ENCODE results near the gene NFASC. TPM values are rescaled to one million over a fixed set of nuclear protein-coding genes. Genes with fewer than 3 reads are reported as not detected.

NFASC gene
- total and polyA plus RNA-seq, 2 donors = 9.5 to 21.8 TPM

- no peak for DNase-seq (ENCODE audit: extremely low spot score)
- H3K36me3 ChIP-seq (ENCODE audit: insufficient read depth) = no peaks in the 10 kb centered on the region
- H3K4me3 ChIP-seq (ENCODE audit: low read depth, low read length) = no peak overlapping the region
- H3K27ac ChIP-seq (ENCODE audit: low read depth) = no peak overlapping the region
- H3K4me1 ChIP-seq (ENCODE audit: insufficient read depth) = no peaks in the 10 kb centered on the region
- whole genome bisulfite sequencing = 46% methylated on average over 4 of the region's 4 CpGs
These were observed 14.6 kb downstream of the NFASC start for GRCh38 chr1:204885288-204885711.

- DNase-seq (ENCODE audit: extremely low spot score) = no peak
- WGBS = 54% methylated on average over 8 of the region's 8 CpGs
- no peaks in the 10 kb centered on the region for H3K36me3 ChIP-seq (ENCODE audit: insufficient read depth)
- no peaks in the 10 kb centered on the region for H3K4me1 ChIP-seq (ENCODE audit: insufficient read depth)
- H3K4me3 ChIP-seq (ENCODE audit: low read depth, low read length) = no peak overlapping the region
- no peak overlapping the region for H3K27ac ChIP-seq (ENCODE audit: low read depth)
These were observed 15.1 kb downstream of the NFASC start for GRCh38 chr1:204885790-204886189.

- no peaks in the 10 kb centered on the region for H3K36me3 ChIP-seq (ENCODE audit: insufficient read depth)
- no peak overlapping the region for H3K4me3 ChIP-seq (ENCODE audit: low read depth, low read length)
- WGBS = 81% methylated on average over 2 of the region's 2 CpGs
- no peak overlapping the region for H3K27ac ChIP-seq (ENCODE audit: low read depth)
- DNase-seq (ENCODE audit: extremely low spot score) = no peak
- H3K4me1 ChIP-seq (ENCODE audit: insufficient read depth) = no peaks in the 10 kb centered on the region
These were observed 17.2 kb downstream of the NFASC start for GRCh38 chr1:204887846-204888245.

- no peak overlapping the region for H3K4me3 ChIP-seq (ENCODE audit: low read depth, low read length)
- WGBS = 51% methylated on average over 2 of the region's 2 CpGs
- H3K36me3 ChIP-seq (ENCODE audit: insufficient read depth) = no peaks in the 10 kb centered on the region
- DNase-seq (ENCODE audit: extremely low spot score) = no peak
- no peak overlapping the region for H3K27ac ChIP-seq (ENCODE audit: low read depth)
- no peaks in the 10 kb centered on the region for H3K4me1 ChIP-seq (ENCODE audit: insufficient read depth)
These were observed 17.6 kb downstream of the NFASC start for GRCh38 chr1:204888294-204888693.

- no peaks in the 10 kb centered on the region for H3K4me1 ChIP-seq (ENCODE audit: insufficient read depth)
- no peak overlapping the region for H3K4me3 ChIP-seq (ENCODE audit: low read depth, low read length)
- H3K36me3 ChIP-seq (ENCODE audit: insufficient read depth) = no peaks in the 10 kb centered on the region
- no peak overlapping the region for H3K27ac ChIP-seq (ENCODE audit: low read depth)
- DNase-seq (ENCODE audit: extremely low spot score) = peak; percentile 23
- WGBS = 51% methylated on average over 8 of the region's 8 CpGs
These were observed 19.2 kb downstream of the NFASC start for GRCh38 chr1:204889681-204890383.

- no peak overlapping the region for H3K27ac ChIP-seq (ENCODE audit: low read depth)
- no peak for DNase-seq (ENCODE audit: extremely low spot score)
- H3K36me3 ChIP-seq (ENCODE audit: insufficient read depth) = no peaks in the 10 kb centered on the region
- no peaks in the 10 kb centered on the region for H3K4me1 ChIP-seq (ENCODE audit: insufficient read depth)
- no peak overlapping the region for H3K4me3 ChIP-seq (ENCODE audit: low read depth, low read length)
- 94% methylated on average over 3 of the region's 3 CpGs for WGBS
These were observed 21.2 kb downstream of the NFASC start for GRCh38 chr1:204891860-204892259.

- H3K36me3 ChIP-seq (ENCODE audit: insufficient read depth) = no peaks in the 10 kb centered on the region
- no peaks in the 10 kb centered on the region for H3K4me1 ChIP-seq (ENCODE audit: insufficient read depth)
- H3K27ac ChIP-seq (ENCODE audit: low read depth) = no peak overlapping the region
- no peak for DNase-seq (ENCODE audit: extremely low spot score)
- H3K4me3 ChIP-seq (ENCODE audit: low read depth, low read length) = no peak overlapping the region
These were observed 23.4 kb downstream of the NFASC start for GRCh38 chr1:204894031-204894430.

GRCh38 chr1:204894606-204895005 lies 23.9 kb downstream of the NFASC start:
- H3K27ac ChIP-seq (ENCODE audit: low read depth) = no peak overlapping the region
- DNase-seq (ENCODE audit: extremely low spot score) = no peak
- no peak overlapping the region for H3K4me3 ChIP-seq (ENCODE audit: low read depth, low read length)
- no peaks in the 10 kb centered on the region for H3K36me3 ChIP-seq (ENCODE audit: insufficient read depth)
- 81% methylated on average over 1 of the region's 1 CpG for WGBS
- H3K4me1 ChIP-seq (ENCODE audit: insufficient read depth) = no peaks in the 10 kb centered on the region

GRCh38 chr1:204896023-204896422 lies 25.4 kb downstream of the NFASC start:
- Histone ChIP-seq H3K4me3 (ENCODE audit: low read depth, low read length) (no peak overlapping the region), H3K27ac (ENCODE audit: low read depth) (no peak overlapping the region), H3K36me3 (ENCODE audit: insufficient read depth) (no peaks in the 10 kb centered on the region), H3K4me1 (ENCODE audit: insufficient read depth) (no peaks in the 10 kb centered on the region)
- DNase-seq (ENCODE audit: extremely low spot score) = no peak
- WGBS = 86% methylated on average over 6 of the region's 6 CpGs

- Histone ChIP-seq H3K4me1 (ENCODE audit: insufficient read depth) (no peaks in the 10 kb centered on the region), H3K27ac (ENCODE audit: low read depth) (no peak overlapping the region), H3K36me3 (ENCODE audit: insufficient read depth) (no peaks in the 10 kb centered on the region), H3K4me3 (ENCODE audit: low read depth, low read length) (no peak overlapping the region)
- 86% methylated on average over 5 of the region's 5 CpGs for WGBS
- DNase-seq (ENCODE audit: extremely low spot score) = no peak
These were observed 26.3 kb downstream of the NFASC start for GRCh38 chr1:204896787-204897469.

- Histone ChIP-seq H3K36me3 (ENCODE audit: insufficient read depth) (no peaks in the 10 kb centered on the region), H3K4me1 (ENCODE audit: insufficient read depth) (no peaks in the 10 kb centered on the region), H3K27ac (ENCODE audit: low read depth) (no peak overlapping the region), H3K4me3 (ENCODE audit: low read depth, low read length) (no peak overlapping the region)
- WGBS = 86% methylated on average over 2 of the region's 2 CpGs
- DNase-seq (ENCODE audit: extremely low spot score) = no peak
These were observed 30.1 kb downstream of the NFASC start for GRCh38 chr1:204900721-204901120.

- no peak overlapping the region for H3K4me3 ChIP-seq (ENCODE audit: low read depth, low read length)
- no peak for DNase-seq (ENCODE audit: extremely low spot score)
- H3K36me3 ChIP-seq (ENCODE audit: insufficient read depth) = no peaks in the 10 kb centered on the region
- 85% methylated on average over 6 of the region's 6 CpGs for WGBS
- no peak overlapping the region for H3K27ac ChIP-seq (ENCODE audit: low read depth)
- no peaks in the 10 kb centered on the region for H3K4me1 ChIP-seq (ENCODE audit: insufficient read depth)
These were observed 32.0 kb downstream of the NFASC start for GRCh38 chr1:204902671-204903070.

GRCh38 chr1:204904228-204904810 lies 33.7 kb downstream of the NFASC start:
- Histone ChIP-seq H3K36me3 (ENCODE audit: insufficient read depth) (no peaks in the 10 kb centered on the region), H3K4me3 (ENCODE audit: low read depth, low read length) (no peak overlapping the region), H3K27ac (ENCODE audit: low read depth) (no peak overlapping the region), H3K4me1 (ENCODE audit: insufficient read depth) (no peaks in the 10 kb centered on the region)
- no peak for DNase-seq (ENCODE audit: extremely low spot score)
- WGBS = 85% methylated on average over 7 of the region's 7 CpGs

GRCh38 chr1:204909109-204909508 lies 38.4 kb downstream of the NFASC start:
- Histone ChIP-seq H3K4me1 (ENCODE audit: insufficient read depth) (no peaks in the 10 kb centered on the region), H3K27ac (ENCODE audit: low read depth) (no peak overlapping the region), H3K4me3 (ENCODE audit: low read depth, low read length) (no peak overlapping the region), H3K36me3 (ENCODE audit: insufficient read depth) (no peaks in the 10 kb centered on the region)
- 91% methylated on average over 3 of the region's 3 CpGs for WGBS
- DNase-seq (ENCODE audit: extremely low spot score) = no peak
